Central memory CD8-positive, alpha-beta T cell (primary cell): ENCODE data around the gene CENPVL2.
"Not testable (repeated sequence)": the region's sequence is repeated elsewhere in the genome, so short reads cannot be mapped to it uniquely, and the experiment has no call there.

Experiments used
- ATAC-seq: fragments of 150-1000 bp; cut with Tn5 transposase; replicated peaks from 2 replicates; pipeline ENCODE4 v1.10.0; 2022; ENCODE audit warnings: mild to moderate bottlenecking, moderate FRiP score, moderate number of reproducible peaks; ENCODE audit not compliant: poor library complexity, severe bottlenecking; ENCODE audit errors: extremely low read depth
- DNase-seq, 2 donors: peaks; one replicate each; pipeline ENCODE4 v3.0.0; 2021; ENCODE audit warnings: low spot score in 2 of 2
- H3K27ac Mint-ChIP-seq: one replicate; pipeline ENCODE4 v1.8.0; 2022; ENCODE audit warnings: low read depth, mild to moderate bottlenecking, moderate library complexity, mixed read lengths
- H3K27me3 Mint-ChIP-seq: one replicate; pipeline ENCODE4 v1.8.0; 2022; ENCODE audit warnings: mixed read lengths
- H3K36me3 Mint-ChIP-seq: one replicate; pipeline ENCODE4 v1.8.0; 2022; ENCODE audit warnings: mild to moderate bottlenecking, moderate library complexity, mixed read lengths; ENCODE audit not compliant: insufficient read depth
- H3K4me1 Mint-ChIP-seq: one replicate; pipeline ENCODE4 v1.8.0; 2022; ENCODE audit warnings: mixed read lengths
- H3K4me3 Mint-ChIP-seq: one replicate; pipeline ENCODE4 v1.8.0; 2022; ENCODE audit warnings: mild to moderate bottlenecking, moderate library complexity, mixed read lengths
- H3K9me3 Mint-ChIP-seq: one replicate; pipeline ENCODE4 v1.8.0; 2022; ENCODE audit warnings: mixed read lengths

The CENPVL2 gene

GRCh38 chrX:51636511-51636910 lies 46.1 kb downstream of the CENPVL2 start:
- H3K36me3 Mint-ChIP-seq, ATAC-seq, H3K27ac Mint-ChIP-seq, H3K4me1 Mint-ChIP-seq, DNase-seq, H3K4me3 Mint-ChIP-seq, H3K9me3 Mint-ChIP-seq: not testable (repeated sequence)
- H3K27me3 Mint-ChIP-seq, result peaks cover 44% of the 10 kb centered on the region
